GM11168 (cell line): Measurements from ENCODE around the gene DIP2B.

Experiments used
- in situ Hi-C: fragments of 300-500 bp; cut with MboI; formaldehyde crosslinking; loops from one replicate; pipeline ENCODE4 v1.12.0; 2022; ENCODE audit warnings: low sequenced_read_pairs; ENCODE audit not compliant: unreplicated experiment

DIP2B gene

GRCh38 chr12:50609292-50609874 is 104.6 kb downstream of the DIP2B start:
- in situ Hi-C loops, result no loop called here

- in situ Hi-C loops, result no loop called here
These were observed 105.4 kb downstream of the DIP2B start for GRCh38 chr12:50610171-50610570.

GRCh38 chr12:50611021-50611744 is 106.4 kb downstream of the DIP2B start:
- in situ Hi-C loops, result no loop called here

GRCh38 chr12:50612882-50613281 is 108.1 kb downstream of the DIP2B start:
- in situ Hi-C loops, result no loop called here

- in situ Hi-C loops, result no loop called here
These were observed 108.7 kb downstream of the DIP2B start for GRCh38 chr12:50613463-50613862.

- in situ Hi-C loops, result no loop called here
These were observed 109.5 kb downstream of the DIP2B start for GRCh38 chr12:50614167-50614759.

GRCh38 chr12:50615145-50615906 is 110.5 kb downstream of the DIP2B start:
- in situ Hi-C loops, result no loop called here

GRCh38 chr12:50615907-50616296 is 111.1 kb downstream of the DIP2B start:
- in situ Hi-C loops, result no loop called here

GRCh38 chr12:50617657-50618056 is 112.9 kb downstream of the DIP2B start:
- in situ Hi-C loops, result no loop called here

- in situ Hi-C loops, result no loop called here
These were observed 114.3 kb downstream of the DIP2B start for GRCh38 chr12:50618864-50619609.

GRCh38 chr12:50619610-50619958 is 114.8 kb downstream of the DIP2B start:
- in situ Hi-C loops, result no loop called here

- in situ Hi-C loops, result no loop called here
These were observed 115.6 kb downstream of the DIP2B start for GRCh38 chr12:50620109-50620977.

- in situ Hi-C loops, result no loop called here
These were observed 116.2 kb downstream of the DIP2B start for GRCh38 chr12:50620978-50621360.

- in situ Hi-C loops, result no loop called here
These were observed 116.9 kb downstream of the DIP2B start for GRCh38 chr12:50621399-50622300.

GRCh38 chr12:50625029-50625925 is 120.5 kb downstream of the DIP2B start:
- in situ Hi-C loops, result no loop called here

GRCh38 chr12:50626026-50626425 is 121.2 kb downstream of the DIP2B start:
- in situ Hi-C loops, result no loop called here

- in situ Hi-C loops, result no loop called here
These were observed 122.7 kb downstream of the DIP2B start for GRCh38 chr12:50627491-50627890.

- in situ Hi-C loops, result no loop called here
These were observed 123.6 kb downstream of the DIP2B start for GRCh38 chr12:50628394-50628793.
